ENCODE results near the gene MUC21.

- TF ChIP-seq CTCF (IDR thresholded peaks at IDR 0.05) (no peak), POLR2AphosphoS5 (IDR thresholded peaks at IDR 0.05) (no peak)
Measured at GRCh38 chr6:30938730-30939129, 44.8 kb upstream of the MUC21 start.

All from breast epithelium (tissue), 3 donors.